WI38 (cell line): ENCODE data around the gene AGAP5.
"Not testable (repeated sequence)": the region's sequence is repeated elsewhere in the genome, so short reads cannot be mapped to it uniquely, and the experiment has no call there.

Experiments
- H3K4me3 ChIP-seq: 2 replicates; pipeline ENCODE4 v1.5.1; 2011; ENCODE audit warnings: low read depth, mild to moderate bottlenecking, control low read depth, low read length
- TF ChIP-seq, protein P1 (sequence below): IDR thresholded peaks from 2 replicates; pipeline ENCODE4 v1.5.1; 2012; ENCODE audit warnings: low read depth, mild to moderate bottlenecking, control low read depth, low read length

AGAP5 gene

GRCh38 chr10:73665581-73665980 is 32.3 kb downstream of the AGAP5 start:
- not testable (repeated sequence) for H3K4me3 ChIP-seq

DNA sequence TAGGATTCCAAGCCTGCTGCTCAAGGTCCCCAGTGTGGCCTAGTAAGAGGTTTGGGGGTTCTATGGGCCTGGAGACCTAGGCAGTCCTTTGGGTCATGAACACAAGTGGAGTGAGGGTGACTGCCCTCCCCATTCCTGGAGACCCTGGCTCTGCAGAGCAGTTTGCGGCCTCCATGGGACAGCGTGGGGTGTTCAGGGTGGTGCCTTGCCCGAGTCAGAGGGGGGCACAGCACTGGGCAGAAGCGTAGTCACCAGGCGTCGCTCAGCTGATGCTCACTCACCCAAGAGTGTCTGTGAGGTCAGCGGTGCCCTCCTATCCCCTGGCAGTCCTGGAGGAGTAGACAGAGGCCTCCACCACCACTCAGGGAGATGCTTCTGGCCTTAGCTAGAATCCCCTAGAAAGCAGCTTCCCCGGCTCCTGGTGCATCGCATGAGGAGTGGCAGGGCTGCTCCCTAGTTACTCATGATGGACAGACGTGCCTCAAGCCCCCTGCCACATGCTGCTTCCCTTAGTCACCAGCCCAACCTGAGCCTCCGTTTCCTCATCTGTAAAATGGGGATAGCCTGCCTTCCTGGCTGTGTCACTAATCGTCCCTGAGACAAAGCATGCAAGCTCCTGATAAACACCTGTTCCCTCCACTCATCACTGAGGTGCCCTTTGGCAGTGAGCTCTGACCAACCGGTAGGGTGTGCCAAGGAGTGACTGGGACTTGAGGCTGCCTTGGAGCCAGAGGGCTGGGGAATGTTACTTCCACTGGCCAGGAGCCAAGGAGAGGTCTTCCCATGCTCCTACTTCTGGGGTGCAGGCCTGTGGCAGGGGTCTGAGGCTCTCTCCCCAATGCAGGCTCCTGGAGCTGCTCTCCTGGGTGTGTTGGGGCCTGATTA is 33.5 kb downstream of the AGAP5 start:
- H3K4me3 ChIP-seq: not testable (repeated sequence)

DNA sequence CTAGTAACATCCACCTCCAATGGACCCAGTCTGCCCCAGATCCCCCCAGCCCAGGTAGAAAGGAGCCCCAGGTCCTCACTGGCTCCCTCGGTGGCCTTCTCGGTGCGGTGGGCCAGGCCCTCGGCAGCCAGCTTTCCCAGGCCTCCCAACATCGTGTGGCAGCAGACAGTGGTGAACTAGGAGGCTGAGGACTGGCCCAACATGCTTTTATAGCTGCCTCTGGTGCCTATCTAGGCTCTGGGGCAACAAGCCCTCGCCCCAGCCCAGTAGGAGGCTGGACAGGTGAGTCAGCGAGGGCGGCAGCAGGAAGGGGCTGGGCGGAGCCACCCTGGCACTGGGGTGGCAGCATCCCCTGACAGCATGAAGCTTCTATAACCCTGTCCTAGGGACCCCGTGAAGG is 34.3 kb downstream of the AGAP5 start:
- not testable (repeated sequence) for H3K4me3 ChIP-seq

- H3K4me3 ChIP-seq: not testable (repeated sequence)
These were observed 35.2 kb downstream of the AGAP5 start for GRCh38 chr10:73662705-73663104.

DNA sequence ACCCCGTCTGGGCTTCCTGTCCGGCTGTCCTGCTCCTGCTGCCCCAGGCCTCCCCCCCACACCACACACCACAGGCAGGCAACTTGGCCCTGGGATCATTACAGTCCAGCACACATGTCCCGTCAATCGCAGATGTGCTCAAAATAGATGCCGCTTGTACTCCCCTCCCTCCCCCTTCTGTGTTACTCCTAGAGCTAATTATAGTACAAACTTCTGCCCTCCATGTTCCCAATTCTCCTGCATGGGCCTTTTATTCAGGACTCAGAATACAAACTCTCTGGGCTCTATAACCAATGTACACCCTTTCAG is 42.0 kb downstream of the AGAP5 start, which contains the start of gene SYNPO2L:
SYNPO2L (minus strand) TSS at position 40 of the 309 bp plus-strand sequence. CDS start 107 bp downstream, outside the sequence.
- TF ChIP-seq, protein P1, sequence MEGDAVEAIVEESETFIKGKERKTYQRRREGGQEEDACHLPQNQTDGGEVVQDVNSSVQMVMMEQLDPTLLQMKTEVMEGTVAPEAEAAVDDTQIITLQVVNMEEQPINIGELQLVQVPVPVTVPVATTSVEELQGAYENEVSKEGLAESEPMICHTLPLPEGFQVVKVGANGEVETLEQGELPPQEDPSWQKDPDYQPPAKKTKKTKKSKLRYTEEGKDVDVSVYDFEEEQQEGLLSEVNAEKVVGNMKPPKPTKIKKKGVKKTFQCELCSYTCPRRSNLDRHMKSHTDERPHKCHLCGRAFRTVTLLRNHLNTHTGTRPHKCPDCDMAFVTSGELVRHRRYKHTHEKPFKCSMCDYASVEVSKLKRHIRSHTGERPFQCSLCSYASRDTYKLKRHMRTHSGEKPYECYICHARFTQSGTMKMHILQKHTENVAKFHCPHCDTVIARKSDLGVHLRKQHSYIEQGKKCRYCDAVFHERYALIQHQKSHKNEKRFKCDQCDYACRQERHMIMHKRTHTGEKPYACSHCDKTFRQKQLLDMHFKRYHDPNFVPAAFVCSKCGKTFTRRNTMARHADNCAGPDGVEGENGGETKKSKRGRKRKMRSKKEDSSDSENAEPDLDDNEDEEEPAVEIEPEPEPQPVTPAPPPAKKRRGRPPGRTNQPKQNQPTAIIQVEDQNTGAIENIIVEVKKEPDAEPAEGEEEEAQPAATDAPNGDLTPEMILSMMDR: no peak
- no peak within 1 kb of the TSS for H3K4me3 ChIP-seq

DNA sequence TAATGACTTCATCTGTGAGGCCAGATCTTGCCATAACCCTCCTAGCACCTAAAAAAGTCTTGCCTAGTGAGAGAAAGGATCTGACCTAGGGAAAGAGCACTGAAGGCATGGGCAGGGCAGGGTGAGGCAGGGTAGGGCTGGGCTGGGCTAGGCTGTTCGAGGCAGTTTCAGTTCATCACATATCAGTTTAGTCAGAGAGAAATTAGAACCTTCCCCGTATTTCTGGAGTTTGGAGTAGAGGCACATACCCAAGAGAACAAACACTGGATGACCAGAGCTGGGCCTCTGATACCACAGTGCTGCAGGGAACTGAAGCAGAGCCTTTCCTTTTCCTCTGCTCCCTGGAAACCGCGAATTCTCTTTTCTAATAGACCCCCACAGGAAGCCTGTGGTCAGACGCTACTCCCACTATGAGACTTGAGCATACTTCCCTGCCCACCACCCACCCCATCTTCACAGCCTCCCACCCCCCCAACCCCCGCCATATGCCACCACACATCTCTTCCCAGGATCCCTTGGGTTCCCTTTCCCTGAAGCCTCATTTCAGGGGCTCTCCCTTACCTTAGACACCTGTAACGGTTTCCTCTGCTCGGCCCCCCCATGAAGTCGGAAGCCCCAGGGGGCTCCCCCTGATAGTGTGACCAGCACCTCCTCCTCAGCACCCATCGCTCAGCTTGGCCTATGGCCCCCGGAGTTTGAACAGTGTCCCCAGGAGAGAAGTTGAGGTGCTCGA is 42.5 kb downstream of the AGAP5 start:
- no peak overlapping the region for H3K4me3 ChIP-seq

DNA sequence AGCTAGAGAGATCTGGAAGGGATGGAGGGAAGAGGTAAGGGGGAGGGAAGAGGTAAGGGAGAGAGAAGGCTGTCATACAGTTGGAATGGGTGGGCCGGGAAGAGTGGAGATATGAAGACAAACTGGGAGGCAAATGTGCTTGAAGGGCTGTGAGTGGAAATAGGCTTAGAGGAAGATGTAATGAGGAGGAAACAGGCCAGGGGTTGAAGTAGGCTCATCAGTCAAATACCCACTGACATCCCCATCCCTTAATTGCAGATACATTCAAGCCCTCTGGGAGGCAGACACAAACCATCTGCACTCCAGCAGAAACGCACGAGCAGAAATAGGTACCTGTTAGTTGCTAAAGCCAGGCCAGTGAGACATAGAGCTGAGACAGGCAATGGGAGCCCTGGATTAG is 44.2 kb downstream of the AGAP5 start:
- TF ChIP-seq, protein P1: no peak
- no peak overlapping the region for H3K4me3 ChIP-seq

More for the DNA sequence above, 42.5 kb downstream of the AGAP5 start:
- TF ChIP-seq, protein P1: no peak

GRCh38 chr10:73653195-73653594 is 44.7 kb downstream of the AGAP5 start:
- H3K4me3 ChIP-seq: no peak overlapping the region
- TF ChIP-seq, protein P1: no peak

GRCh38 chr10:73650537-73651331 is 47.2 kb downstream of the AGAP5 start:
- H3K4me3 ChIP-seq: no peak overlapping the region
- TF ChIP-seq, protein P1: no peak
